ENCODE data around the gene UBQLN3.

UBQLN3 gene

DNA sequence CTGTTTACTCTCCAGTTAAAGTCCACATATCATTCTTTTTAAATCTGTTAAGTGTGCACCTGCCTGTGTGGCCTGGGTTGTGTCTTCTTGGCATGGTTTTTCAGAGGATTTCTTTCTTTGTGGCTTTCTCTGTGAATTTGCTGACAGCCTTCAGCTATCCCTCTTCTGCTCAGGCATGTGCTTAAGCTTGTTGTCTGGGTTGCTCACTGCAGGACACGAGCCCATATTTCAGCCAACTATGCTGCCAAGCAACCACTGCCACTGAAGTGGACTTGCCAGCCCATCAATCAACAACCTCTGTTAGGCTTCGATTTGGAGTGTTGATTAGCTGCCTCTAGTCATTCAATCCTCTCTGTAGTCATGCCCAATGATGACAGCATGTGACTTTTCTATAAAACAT, 42.2 kb downstream of the UBQLN3 start:
- Histone ChIP-seq H3K79me2 (ENCODE audit: insufficient read depth, low read length) (no peaks in the 10 kb centered on the region), H3K27ac (ENCODE audit: low read length) (no peak overlapping the region), H3K4me1 (ENCODE audit: insufficient read depth, low read length) (no peaks in the 10 kb centered on the region), H3K9ac (ENCODE audit: low read depth, low read length) (no peak overlapping the region), H3K4me2 (ENCODE audit: insufficient read depth, low read length) (no peak overlapping the region), H3K4me3 (ENCODE audit: low read depth in 1 of 2, low read length in 2 of 2) (no peak overlapping the region), H3K27me3 (ENCODE audit: insufficient read depth, low read length, poor library complexity) (peaks cover 7% of the 10 kb centered on the region), H4K20me1 (ENCODE audit: insufficient read depth, low read length) (no peaks in the 10 kb centered on the region), H2AFZ (ENCODE audit: low read depth, low read length) (no peak overlapping the region), H3K36me3 (ENCODE audit: insufficient read depth, low read length) (no peaks in the 10 kb centered on the region), H3K9me3 (ENCODE audit: insufficient read depth, low read length, severe bottlenecking) (no peaks in the 10 kb centered on the region)
- ATAC-seq (ENCODE audit: insufficient read depth, low read depth) (no peak), DNase-seq (no peak)
- TF ChIP-seq EZH2 (IDR thresholded peaks at IDR 0.05; ENCODE audit: borderline replicate concordance, low read depth, low read length, severe bottlenecking): no peak
- TF ChIP-seq, protein P1, sequence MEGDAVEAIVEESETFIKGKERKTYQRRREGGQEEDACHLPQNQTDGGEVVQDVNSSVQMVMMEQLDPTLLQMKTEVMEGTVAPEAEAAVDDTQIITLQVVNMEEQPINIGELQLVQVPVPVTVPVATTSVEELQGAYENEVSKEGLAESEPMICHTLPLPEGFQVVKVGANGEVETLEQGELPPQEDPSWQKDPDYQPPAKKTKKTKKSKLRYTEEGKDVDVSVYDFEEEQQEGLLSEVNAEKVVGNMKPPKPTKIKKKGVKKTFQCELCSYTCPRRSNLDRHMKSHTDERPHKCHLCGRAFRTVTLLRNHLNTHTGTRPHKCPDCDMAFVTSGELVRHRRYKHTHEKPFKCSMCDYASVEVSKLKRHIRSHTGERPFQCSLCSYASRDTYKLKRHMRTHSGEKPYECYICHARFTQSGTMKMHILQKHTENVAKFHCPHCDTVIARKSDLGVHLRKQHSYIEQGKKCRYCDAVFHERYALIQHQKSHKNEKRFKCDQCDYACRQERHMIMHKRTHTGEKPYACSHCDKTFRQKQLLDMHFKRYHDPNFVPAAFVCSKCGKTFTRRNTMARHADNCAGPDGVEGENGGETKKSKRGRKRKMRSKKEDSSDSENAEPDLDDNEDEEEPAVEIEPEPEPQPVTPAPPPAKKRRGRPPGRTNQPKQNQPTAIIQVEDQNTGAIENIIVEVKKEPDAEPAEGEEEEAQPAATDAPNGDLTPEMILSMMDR (IDR thresholded peaks at IDR 0.05; ENCODE audit: borderline replicate concordance, extremely low read depth, low read length, poor library complexity, severe bottlenecking): no peak

DNA sequence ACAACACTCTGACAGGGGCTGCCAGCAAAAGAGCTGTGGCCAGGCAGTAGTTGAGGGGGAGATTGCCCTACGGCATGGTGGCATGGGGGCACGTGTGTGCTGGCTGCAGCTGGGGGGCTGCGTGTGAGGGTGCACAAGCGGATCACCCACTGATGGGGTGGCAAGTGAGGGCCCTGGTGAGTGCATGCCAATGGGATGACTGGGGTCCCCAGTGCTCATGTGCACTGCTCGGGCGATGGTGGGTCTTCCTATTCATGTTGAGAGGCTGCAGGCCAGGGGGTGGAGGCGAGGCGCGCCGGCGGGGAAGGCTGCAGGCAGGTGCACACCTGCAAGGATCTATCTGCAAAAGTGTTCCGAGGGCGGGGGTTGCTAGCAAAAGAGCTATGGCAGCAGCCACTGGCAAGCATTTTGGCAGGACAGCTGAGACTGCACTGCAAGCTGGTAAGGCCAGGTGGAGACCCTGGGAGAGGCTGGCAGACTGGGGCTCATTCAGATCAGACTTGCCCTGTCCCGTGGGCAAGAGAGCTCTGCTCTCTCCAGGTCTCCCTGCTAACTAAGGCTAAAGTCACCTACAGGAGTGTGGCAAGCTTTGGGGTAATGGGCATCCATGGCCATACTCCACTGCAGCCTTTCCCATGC, 48.7 kb downstream of the UBQLN3 start:
- Histone ChIP-seq H3K36me3 (ENCODE audit: insufficient read depth, low read length) (no peaks in the 10 kb centered on the region), H3K27ac (ENCODE audit: low read length) (no peak overlapping the region), H3K4me3 (ENCODE audit: low read depth in 1 of 2, low read length in 2 of 2) (no peak overlapping the region), H3K4me1 (ENCODE audit: insufficient read depth, low read length) (no peaks in the 10 kb centered on the region), H3K27me3 (ENCODE audit: insufficient read depth, low read length, poor library complexity) (peaks cover 6% of the 10 kb centered on the region), H2AFZ (ENCODE audit: low read depth, low read length) (no peak overlapping the region), H4K20me1 (ENCODE audit: insufficient read depth, low read length) (no peaks in the 10 kb centered on the region), H3K4me2 (ENCODE audit: insufficient read depth, low read length) (no peak overlapping the region), H3K79me2 (ENCODE audit: insufficient read depth, low read length) (no peaks in the 10 kb centered on the region), H3K9me3 (ENCODE audit: insufficient read depth, low read length, severe bottlenecking) (no peaks in the 10 kb centered on the region), H3K9ac (ENCODE audit: low read depth, low read length) (no peak overlapping the region)
- TF ChIP-seq, protein P1 (IDR thresholded peaks at IDR 0.05; ENCODE audit: borderline replicate concordance, extremely low read depth, low read length, poor library complexity, severe bottlenecking): no peak
- TF ChIP-seq EZH2 (IDR thresholded peaks at IDR 0.05; ENCODE audit: borderline replicate concordance, low read depth, low read length, severe bottlenecking): no peak
- ATAC-seq (ENCODE audit: insufficient read depth, low read depth) (no peak), DNase-seq (no peak)
